ENCODE measurements around the gene SCTR.

Gene SCTR

GRCh38 chr2:119472749-119473148, 51.5 kb downstream of the SCTR start:
- no peak for DNase-seq

- DNase-seq = no peak
Observed at GRCh38 chr2:119469661-119470297, 54.5 kb downstream of the SCTR start.

GRCh38 chr2:119469131-119469530, 55.2 kb downstream of the SCTR start:
- no peak for DNase-seq

GRCh38 chr2:119468154-119468955, 55.9 kb downstream of the SCTR start:
- DNase-seq = no peak

GRCh38 chr2:119466373-119466772, 57.9 kb downstream of the SCTR start:
- DNase-seq = no peak

- DNase-seq = no peak
Observed at GRCh38 chr2:119465687-119466086, 58.6 kb downstream of the SCTR start.

- DNase-seq = no peak
Observed at GRCh38 chr2:119464981-119465380, 59.3 kb downstream of the SCTR start.

GRCh38 chr2:119463990-119464389, 60.3 kb downstream of the SCTR start:
- DNase-seq = no peak

GRCh38 chr2:119463136-119463535, 61.1 kb downstream of the SCTR start:
- no peak for DNase-seq

GRCh38 chr2:119462574-119462973, 61.7 kb downstream of the SCTR start:
- DNase-seq = no peak

- DNase-seq = no peak
Observed at GRCh38 chr2:119461811-119462210, 62.5 kb downstream of the SCTR start.

- DNase-seq = no peak
Observed at GRCh38 chr2:119460076-119460475, 64.2 kb downstream of the SCTR start.

GRCh38 chr2:119455066-119455718, 69.1 kb downstream of the SCTR start:
- DNase-seq = no peak

GRCh38 chr2:119453972-119454593, 70.2 kb downstream of the SCTR start:
- DNase-seq = no peak

- no peak for DNase-seq
Observed at GRCh38 chr2:119451336-119452050, 72.8 kb downstream of the SCTR start.

- no peak for DNase-seq
Observed at GRCh38 chr2:119449521-119449920, 74.8 kb downstream of the SCTR start.

- DNase-seq = no peak
Observed at GRCh38 chr2:119448427-119449141, 75.7 kb downstream of the SCTR start.

GRCh38 chr2:119446037-119446436, 78.2 kb downstream of the SCTR start:
- DNase-seq = no peak

GRCh38 chr2:119442850-119443249, 81.4 kb downstream of the SCTR start:
- no peak for DNase-seq

GRCh38 chr2:119442226-119442619, 82.1 kb downstream of the SCTR start:
- DNase-seq = no peak

- DNase-seq = no peak
Observed at GRCh38 chr2:119441376-119442225, 82.7 kb downstream of the SCTR start.
